Ramos (cell line): ENCODE data around the gene ZFP69B.
"Not testable (repeated sequence)": the region's sequence is repeated elsewhere in the genome, so short reads cannot be mapped to it uniquely, and the experiment has no call there.

ENCODE experiments used
- in situ Hi-C: fragments of 300-500 bp; cut with MboI; formaldehyde crosslinking; loops from one replicate; pipeline ENCODE4 v1.14.3; 2022; ENCODE audit warnings: low sequenced_read_pairs; ENCODE audit not compliant: unreplicated experiment

ZFP69B gene

DNA sequence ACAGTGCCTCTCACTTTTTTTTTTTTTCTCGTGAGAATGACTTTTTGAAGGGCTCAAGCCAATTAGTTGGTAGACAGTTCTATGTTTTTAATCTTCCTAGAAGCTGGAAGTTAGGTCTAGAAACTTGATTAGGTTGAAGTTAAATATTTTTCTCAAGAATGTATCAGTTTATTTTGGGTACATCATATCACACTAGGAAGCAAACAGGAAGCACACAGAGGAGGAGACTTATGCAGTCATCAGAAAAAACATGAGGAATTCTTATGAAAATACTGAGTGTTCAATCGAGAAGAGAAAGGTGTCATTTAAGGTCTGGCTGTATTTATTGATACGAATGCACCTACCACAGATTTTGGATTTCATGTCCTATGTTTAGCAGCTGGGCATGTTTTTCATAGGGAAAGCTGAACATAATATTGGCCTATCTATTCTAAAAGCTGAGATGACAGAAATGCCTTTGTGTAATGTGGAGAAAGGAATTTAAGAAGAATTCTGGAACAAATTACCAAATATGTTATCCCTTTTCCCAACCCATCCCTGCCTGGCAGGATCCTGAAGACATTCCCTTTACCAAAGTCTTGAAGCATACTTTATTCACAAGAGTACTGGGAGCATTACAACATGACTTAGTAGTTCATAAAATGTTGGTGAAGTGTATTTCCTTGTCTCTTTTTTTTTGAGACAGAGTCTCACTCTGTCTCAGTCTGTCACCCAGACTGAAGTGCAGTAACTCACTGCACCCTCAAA is 17.5 kb upstream of the ZFP69B start:
- in situ Hi-C loops: no loop called here

DNA sequence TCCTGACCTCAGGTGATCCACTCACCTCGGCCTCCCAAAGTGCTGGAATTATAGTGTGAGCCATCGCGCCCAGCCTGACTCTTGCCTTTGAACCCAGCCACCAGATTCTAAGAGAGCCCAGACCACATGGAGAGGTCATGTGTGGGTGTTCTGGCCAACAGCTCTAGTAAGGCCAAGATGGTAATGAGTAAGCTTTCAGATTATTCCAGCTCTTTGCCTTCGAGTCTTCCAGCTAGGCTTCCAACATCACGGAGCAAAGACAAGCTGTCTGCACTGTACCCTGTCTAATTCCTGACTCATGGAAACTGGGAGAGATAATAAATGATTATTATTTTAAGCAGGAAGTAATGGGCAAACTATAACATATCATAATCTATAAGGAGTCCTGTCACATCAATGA is 14.8 kb upstream of the ZFP69B start:
- in situ Hi-C loops: no loop called here

DNA sequence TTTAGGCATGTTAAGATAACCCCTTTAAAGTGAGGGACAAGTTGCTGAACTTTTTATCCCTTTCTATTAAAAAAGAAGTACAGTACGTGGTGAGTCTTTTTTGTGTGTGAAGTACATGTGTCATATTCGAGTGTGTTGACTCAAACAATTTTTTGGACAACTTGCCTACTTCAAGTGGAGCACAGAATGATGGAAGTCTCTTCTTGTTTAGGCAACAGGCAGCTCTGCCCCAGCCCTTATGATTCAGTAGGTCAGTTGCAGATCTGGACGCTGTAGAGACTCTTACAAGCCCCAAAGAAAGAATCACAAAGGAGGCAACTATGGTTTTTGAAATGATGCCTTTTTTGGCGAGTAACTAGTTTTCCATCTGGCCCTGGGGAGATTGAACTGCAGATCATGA is 14.4 kb upstream of the ZFP69B start:
- in situ Hi-C loops: no loop called here

DNA sequence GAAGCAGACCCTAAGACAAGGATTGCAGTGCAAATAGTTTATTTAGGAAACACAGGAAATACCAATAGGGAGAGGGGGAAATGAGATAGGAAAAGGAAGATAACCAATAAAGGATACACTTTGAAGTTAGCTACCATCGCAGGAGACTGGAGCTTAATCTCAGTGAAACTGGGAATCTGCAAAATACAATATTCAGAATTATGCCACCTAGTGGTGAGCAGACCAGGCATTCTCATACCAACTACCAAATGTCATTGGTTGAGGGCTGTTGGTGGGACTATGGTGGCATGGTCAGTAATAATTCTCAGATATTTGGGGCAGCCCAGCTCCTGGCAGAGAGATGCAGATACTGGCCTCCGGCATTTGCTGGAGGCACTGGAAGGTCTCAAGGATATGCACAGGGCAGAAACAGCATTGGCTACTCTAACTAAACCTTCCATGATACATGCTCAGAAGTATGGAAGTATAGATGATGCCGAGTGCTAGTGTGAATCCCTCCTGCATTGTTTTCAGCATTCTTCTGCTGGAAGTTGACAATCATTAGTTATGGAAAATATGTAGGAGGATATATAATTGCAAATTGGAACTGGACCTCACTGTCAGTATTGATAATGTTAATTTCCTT is 11.8 kb upstream of the ZFP69B start:
- in situ Hi-C loops: no loop called here

DNA sequence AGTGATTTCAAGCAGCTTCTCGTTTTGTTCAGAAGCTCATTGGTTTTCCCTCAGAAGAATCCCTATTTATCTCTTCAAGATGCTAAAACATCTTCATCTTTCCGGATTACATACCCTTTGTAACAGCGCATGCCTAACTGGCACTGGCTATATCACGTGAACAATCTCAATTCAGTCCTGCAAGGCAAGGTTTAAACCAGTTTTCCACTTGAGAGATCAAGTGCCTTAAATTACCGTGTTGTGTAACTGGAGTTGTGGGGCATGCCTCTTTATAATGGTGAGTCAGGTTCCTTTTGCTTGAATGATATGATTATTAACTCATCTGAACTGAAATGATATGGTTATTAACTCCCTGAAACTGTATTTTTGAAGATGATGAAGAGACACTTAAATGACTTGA is 11.0 kb upstream of the ZFP69B start:
- in situ Hi-C loops: no loop called here

DNA sequence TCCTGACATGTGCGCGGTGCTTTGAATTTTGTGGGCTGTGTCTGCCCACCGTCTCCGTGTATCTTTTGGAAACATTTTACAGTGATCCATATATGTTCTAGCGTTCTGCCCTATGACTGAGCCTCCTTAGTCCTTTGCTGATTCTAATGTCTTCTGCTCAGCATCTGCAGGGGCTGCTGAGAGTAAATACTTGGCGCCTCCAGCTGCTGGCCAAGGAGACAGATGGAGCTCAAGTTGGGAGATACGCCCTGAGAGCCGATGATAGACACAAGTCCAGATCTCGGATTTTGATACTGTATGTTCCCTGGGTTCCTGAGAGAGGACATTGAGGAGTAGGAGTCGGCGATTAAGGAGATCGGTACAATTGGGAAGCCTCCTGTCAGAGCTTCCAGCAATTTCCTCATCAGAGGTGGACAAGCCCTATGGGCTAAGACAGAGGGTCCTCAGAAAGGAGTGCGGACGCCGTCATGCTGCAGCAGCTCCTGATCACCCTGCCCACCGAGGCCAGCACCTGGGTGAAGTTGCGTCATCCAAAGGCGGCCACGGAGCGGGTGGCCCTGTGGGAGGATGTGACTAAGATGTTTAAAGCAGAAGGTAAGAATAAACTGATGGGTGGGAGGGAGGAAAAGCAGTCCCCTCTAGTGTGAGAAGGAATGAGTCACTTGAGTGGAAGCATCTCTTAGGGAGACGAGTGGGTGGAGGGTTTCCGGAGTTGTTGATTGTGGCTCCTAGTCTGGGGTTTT is 390 bp downstream of the ZFP69B start:
- in situ Hi-C loops: no loop called here

DNA sequence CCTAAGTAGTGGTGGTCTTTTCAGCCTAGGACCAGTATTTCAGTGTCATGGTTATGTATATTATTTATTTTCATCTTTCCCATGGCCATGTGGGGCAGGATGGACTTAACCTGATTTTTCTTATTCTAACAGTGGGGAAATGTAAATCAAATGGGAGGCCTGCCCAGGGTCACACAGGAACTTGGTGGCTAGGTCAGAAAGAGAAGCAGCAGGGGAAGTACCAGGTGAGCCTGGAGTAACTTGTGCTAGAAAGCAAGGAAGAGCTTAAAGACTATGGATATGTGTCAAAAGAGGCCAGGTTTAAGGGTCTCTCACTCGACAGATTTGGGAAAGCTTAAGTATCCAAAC is 936 bp downstream of the ZFP69B start:
- in situ Hi-C loops: no loop called here

DNA sequence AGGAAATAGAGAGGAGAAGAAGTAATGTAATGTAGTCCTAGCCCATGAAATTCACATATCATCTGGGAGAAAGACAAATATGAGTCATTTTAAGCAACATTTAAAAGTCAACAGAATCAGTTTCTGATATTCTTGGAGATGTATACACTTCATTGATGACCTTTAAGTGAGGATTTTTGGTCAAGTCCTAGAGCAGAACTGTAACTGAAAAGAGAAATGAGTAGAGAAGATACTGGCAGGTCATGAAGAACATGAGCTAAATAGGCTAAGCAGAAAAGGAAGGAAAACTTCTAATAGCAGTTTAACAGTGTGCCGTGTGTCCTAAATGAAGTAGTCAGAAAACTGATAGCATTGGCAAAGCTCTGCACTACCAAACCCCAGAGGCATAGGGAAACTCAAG is 4.6 kb downstream of the ZFP69B start:
- in situ Hi-C loops: no loop called here

DNA sequence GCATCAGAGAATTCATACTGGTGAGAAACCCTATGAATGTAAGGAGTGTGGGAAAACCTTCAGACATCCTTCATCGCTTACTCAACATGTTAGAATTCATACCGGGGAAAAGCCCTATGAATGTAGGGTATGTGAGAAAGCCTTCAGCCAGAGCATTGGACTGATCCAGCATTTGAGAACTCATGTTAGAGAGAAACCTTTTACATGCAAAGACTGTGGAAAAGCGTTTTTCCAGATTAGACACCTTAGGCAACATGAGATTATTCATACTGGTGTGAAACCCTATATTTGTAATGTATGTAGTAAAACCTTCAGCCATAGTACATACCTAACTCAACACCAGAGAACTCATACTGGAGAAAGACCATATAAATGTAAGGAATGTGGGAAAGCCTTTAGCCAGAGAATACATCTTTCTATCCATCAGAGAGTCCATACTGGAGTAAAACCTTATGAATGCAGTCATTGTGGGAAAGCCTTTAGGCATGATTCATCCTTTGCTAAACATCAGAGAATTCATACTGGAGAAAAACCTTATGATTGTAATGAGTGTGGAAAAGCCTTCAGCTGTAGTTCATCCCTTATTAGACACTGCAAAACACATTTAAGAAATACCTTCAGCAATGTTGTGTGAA is 12.8 kb downstream of the ZFP69B start:
- in situ Hi-C loops: no loop called here

DNA sequence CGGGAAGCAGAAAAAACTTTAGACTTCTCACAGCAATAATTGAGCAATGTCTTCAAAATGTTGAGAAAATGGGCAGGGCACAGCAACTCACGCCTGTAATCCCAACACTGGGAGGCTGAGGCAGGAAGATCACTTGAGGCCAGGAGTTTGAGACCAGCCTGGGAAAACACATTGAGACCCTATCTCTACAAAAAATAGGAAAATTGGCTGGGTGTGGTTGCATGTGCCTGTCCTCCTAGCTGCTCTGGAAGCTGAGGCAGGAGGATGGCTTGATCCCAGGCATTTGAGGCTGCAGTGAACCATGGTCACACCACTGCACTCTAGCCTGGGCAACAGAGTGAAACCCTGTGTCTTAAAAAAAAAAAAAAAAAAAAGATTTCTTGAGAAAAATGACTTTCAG is 19.1 kb downstream of the ZFP69B start:
- in situ Hi-C loops: no loop called here

DNA sequence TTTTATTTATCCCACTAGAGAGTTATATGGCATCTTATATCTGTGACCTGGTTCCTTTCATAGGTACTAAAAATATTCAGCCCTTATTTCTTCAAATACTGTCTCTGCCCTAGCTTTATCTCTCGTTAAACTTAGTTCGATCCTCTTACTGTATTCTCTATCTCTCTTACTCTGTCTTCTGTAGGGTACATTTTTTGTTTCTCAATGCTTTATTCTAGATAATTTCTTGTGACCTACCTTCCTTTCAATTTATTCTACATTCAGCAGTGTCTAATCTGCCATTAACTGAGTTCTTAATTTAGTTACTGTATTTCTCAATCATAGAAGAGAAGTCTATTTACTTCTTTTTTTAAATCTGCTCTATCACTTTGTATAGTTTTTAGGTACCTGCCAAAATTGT is 25.0 kb downstream of the ZFP69B start:
- in situ Hi-C loops: no loop called here

DNA sequence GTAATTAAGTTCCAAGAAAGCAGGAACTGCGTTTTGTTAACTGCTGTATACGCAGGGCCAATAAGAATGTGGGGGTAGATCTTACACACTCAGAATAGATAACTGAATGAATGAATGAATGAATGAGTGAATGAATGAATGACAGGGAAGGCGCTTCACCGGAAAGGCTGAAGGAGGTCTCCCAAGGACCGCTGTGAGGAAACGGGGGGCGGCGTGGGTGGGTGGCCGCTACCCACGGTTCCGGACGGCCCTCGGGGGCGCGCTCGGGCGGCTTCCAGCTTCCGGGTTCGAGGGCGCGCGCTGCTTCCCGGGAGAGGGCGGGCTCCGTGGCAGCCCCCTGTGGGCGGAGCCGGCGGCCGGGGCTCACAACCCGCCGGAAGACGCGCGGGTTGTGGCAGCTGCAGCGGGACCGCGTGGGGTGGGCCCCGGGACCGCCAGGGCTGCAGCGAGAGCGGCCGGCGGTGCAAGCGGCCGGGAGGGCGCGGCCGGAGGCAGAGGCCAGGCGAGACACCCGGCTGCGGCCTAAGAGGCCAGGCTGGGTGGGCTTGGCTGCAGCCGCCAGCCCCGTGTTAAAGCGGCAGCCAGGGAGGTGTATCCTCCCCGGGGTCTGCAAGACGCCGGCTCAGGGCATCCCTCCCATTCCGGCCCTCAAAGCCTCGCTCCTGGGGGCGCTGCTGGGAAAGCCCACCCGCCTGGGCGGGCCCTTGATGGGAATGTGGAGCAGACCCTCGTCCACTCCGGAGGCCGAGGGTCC is 26.8 kb downstream of the ZFP69B start, which contains the start of gene ZFP69:
ZFP69 (plus strand) TSS at position 367 of the 754 bp plus-strand sequence. CDS start 2,072 bp downstream, outside the sequence.
- in situ Hi-C loops: no loop called here

DNA sequence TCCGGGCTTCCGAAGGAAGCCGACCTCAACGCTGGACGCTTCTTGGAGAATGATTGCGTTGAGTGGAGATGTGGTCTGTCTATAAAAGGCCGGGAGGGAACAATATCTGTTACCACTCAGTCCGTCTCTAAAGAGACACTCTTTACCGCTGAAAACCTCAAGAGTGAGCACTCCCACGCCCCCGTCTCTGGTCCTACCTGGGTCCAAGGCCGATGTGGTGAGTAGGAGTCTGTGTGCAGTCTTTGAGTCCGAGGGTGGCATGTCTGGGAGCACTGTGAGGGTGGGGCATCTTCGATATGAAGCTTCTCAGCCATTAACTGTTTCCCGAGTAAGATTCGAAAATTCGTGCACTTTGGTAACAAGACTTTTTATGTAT is 27.4 kb downstream of the ZFP69B start:
- in situ Hi-C loops: no loop called here

DNA sequence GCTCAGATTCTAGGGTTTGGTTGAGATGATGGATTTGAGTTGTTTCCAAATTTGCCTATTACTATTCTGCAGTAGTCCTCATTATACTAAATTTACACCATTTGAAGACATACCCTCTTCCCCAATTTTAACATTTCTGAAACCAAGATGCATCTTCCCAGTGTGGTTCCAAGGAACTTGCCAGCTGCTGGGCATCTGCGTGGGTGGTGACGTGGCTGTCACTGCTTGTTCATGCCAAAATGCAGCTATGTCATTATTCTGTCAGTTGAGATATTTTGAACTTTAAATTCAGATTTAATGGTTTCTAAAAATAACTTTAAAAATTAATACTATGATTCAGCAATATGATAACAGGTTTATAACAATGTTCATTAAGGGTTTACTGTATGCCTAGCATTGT is 28.0 kb downstream of the ZFP69B start:
- in situ Hi-C loops: no loop called here

DNA sequence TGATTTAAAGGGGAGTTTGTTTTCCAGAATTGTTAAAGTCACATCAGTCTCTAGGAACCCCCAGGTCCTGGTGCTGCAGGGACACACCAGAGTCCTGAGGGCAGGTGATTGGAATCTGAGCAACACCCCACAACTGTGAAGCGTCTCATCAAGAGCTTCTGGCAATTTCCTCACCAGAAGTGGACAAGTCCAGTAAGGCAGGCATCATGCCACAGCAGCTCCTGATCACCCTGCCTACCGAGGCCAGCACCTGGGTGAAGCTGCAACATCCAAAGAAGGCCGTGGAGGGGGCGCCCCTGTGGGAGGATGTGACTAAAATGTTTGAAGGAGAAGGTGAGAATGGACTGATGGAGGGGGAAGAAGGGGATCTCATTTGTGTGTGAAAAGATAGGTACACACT is 28.9 kb downstream of the ZFP69B start:
- in situ Hi-C loops: no loop called here

DNA sequence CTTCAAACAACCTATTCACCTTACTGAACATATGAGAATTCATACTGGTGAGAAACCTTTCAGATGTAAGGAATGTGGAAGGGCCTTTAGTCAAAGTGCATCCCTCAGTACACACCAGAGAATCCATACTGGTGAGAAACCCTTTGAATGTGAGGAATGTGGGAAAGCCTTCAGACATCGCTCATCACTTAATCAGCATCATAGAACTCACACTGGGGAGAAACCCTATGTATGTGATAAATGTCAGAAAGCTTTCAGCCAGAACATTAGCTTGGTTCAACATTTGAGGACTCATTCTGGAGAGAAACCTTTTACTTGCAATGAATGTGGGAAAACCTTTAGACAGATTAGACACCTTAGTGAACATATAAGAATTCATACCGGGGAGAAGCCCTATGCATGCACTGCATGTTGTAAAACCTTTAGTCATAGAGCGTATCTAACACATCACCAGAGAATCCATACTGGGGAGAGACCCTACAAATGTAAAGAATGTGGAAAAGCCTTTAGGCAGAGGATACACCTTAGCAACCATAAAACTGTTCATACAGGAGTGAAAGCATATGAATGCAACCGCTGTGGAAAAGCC is 45.1 kb downstream of the ZFP69B start:
- in situ Hi-C loops: no loop called here

DNA sequence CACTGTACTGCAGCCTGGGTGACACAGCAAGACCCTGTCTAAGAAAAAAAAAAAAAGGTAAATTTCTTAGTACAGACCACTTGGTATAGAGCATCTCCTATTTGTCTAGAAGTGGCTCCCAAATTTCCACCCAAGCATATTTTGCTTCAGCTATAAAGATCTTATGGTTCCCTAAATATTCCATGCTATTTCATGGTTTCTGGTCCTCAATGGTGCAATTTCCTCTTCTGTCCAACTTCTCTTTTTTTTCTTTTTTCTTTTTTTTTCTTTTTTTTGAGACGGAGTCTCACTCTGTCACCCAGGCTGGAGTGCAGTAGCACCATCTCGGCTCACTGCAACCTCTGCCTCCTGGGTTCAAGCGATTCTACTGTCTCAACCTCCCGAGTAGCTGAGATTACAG is 52.4 kb downstream of the ZFP69B start:
- in situ Hi-C loops: not testable (repeated sequence)

DNA sequence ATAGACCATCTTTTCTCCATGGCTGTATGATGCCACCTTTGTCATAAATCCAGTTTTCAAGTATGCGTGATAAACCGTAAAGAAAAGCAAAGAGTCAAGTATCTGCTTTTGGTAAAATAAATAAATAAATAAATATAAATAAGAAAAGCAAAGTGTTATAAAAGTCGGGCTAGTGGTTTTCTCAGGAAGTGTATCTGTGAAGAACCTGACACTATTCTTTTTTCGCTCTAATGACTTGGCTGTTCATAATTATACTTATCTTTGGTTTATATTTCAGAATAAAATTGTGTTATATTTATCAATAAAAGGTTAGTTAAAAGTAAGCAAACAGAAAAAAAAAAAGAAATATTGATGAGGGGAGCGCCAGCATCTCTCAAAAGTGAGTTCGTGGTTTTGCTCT is 57.7 kb downstream of the ZFP69B start:
- in situ Hi-C loops: no loop called here

DNA sequence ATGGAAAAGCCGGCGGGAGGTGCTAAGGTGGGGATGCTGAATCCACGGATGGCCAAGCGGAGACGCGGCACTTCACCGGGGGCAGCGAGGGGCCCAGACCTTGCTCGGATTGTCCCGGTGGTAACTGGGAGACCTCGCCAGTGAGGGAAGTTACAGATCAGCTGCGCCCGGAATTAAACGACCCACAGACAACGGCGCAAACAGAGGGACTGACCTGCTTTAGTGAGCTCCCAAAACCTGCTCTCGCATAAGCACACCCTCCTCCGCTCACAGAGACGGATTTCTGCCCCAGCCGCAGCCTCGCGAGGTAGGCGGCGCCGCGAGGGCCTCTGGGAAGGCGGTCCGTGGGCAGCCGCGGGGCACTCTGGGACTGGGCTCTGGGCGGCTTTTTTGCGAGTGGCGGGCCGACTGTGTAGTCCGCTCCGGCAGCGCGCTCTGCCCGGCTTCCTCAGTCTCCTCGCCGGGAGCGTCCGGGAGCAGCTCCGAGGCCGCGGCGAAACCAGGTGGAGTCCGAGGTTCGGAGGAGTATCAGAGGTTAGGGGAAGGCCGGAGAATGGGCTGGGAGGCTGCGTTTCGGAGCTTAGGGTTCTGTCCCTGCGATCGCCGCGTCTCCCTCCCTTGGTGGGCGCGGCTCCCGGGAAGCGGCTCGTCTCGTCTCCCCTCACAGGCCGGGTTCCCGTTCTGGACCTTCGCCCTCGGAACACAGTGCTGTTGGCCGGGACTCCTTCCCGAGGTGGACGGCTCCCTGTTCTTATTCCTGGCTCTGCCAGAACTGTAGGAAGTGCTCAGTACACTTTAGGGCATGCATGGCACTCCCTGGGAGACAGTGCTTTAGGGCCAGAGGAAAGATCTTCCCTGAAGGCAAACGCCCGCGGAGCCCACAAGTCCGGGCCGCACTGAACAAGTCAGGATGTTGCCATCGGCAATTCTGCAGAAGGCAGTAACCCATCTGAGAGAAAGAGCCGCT is 58.4 kb downstream of the ZFP69B start, which contains the start of gene EXO5:
EXO5 (plus strand) TSS at position 393 of the 967 bp plus-strand sequence. CDS start 5,778 bp downstream, outside the sequence.
- in situ Hi-C loops: no loop called here
